SK-N-SH treated with all-trans-retinoic acid at 6 μM for 48 hours (cell line): Measurements from ENCODE around the gene C8G.

Source experiments
- ARNTL ChIP-seq: fragments of 450-650 bp; formaldehyde crosslinking; IDR thresholded peaks from 2 replicates; pipeline ENCODE4 v1.5.0; 2020; ENCODE audit warnings: low read depth, mild to moderate bottlenecking, moderate library complexity, borderline replicate concordance
- BACH2 ChIP-seq: fragments of 250-450 bp; sonication (Bioruptor Pico); IDR thresholded peaks from 2 replicates; pipeline ENCODE4 v1.9.0; 2021; ENCODE audit warnings: mild to moderate bottlenecking, borderline replicate concordance
- ESRRG ChIP-seq: fragments of 250-450 bp; sonication (Bioruptor Pico); IDR thresholded peaks from 2 replicates; pipeline ENCODE4 v1.6.1; 2021; ENCODE audit warnings: mild to moderate bottlenecking
- GLIS3 ChIP-seq: fragments of 250-450 bp; sonication (Bioruptor Pico); IDR thresholded peaks from 2 replicates; pipeline ENCODE4 v1.5.0; 2020; ENCODE audit warnings: mild to moderate bottlenecking, moderate library complexity
- ISL1 ChIP-seq: fragments of 250-450 bp; sonication (Bioruptor Pico); IDR thresholded peaks from 2 replicates; pipeline ENCODE4 v2.1.2; 2022; ENCODE audit warnings: mild to moderate bottlenecking, moderate library complexity
- PATZ1 ChIP-seq: fragments of 250-450 bp; sonication (Bioruptor Pico); IDR thresholded peaks from 2 replicates; pipeline ENCODE4 v1.8.0; 2020; ENCODE audit warnings: mild to moderate bottlenecking, moderate library complexity, borderline replicate concordance
- RARB ChIP-seq: fragments of 250-450 bp; sonication (Bioruptor Pico); IDR thresholded peaks from 2 replicates; pipeline ENCODE4 v1.8.0; 2021; ENCODE audit warnings: mild to moderate bottlenecking, moderate library complexity
- TCF4 ChIP-seq: fragments of 250-450 bp; sonication (Bioruptor Pico); IDR thresholded peaks from 2 replicates; pipeline ENCODE4 v1.8.0; 2021; ENCODE audit warnings: mild to moderate bottlenecking, moderate library complexity, borderline replicate concordance
- TSHZ2 ChIP-seq: fragments of 250-450 bp; sonication (Bioruptor Pico); IDR thresholded peaks from 2 replicates; pipeline ENCODE4 v1.5.0; 2020; ENCODE audit warnings: mild to moderate bottlenecking, moderate library complexity
- ZFP3 ChIP-seq: fragments of 250-450 bp; sonication (Bioruptor Pico); IDR thresholded peaks from 2 replicates; pipeline ENCODE4 v1.5.0; 2020; ENCODE audit warnings: mild to moderate bottlenecking, moderate library complexity
- ZNF565 ChIP-seq: fragments of 450-650 bp; formaldehyde crosslinking; conservative IDR thresholded peaks from 2 replicates; pipeline ENCODE4 v1.5.0; 2020; ENCODE audit warnings: low read depth, mild to moderate bottlenecking, moderate library complexity
- ZNF8 ChIP-seq: fragments of 450-650 bp; formaldehyde crosslinking; IDR thresholded peaks from 2 replicates; pipeline ENCODE4 v1.5.0; 2020; ENCODE audit warnings: mild to moderate bottlenecking, moderate library complexity

GRCh38 chr9:136927343-136928271, 17.4 kb upstream of the C8G start:
- no peak for TF ChIP-seq TCF4
- TF ChIP-seq ZNF8 (CRISPR knock-in tag): no peak
- no peak for TF ChIP-seq ZFP3
- TF ChIP-seq ISL1 (CRISPR knock-in tag): no peak
- TF ChIP-seq TSHZ2: no peak
- TF ChIP-seq RARB (CRISPR knock-in tag): no peak
- no peak for TF ChIP-seq ARNTL (CRISPR knock-in tag)
- no peak for TF ChIP-seq ESRRG (CRISPR knock-in tag)
- TF ChIP-seq ZNF565: no peak
- no peak for TF ChIP-seq BACH2 (CRISPR knock-in tag)
- TF ChIP-seq GLIS3 (CRISPR knock-in tag): no peak
- no peak for TF ChIP-seq PATZ1 (CRISPR knock-in tag)
